IPS-20b (cell line): ENCODE results near the gene MIB1.

Experiments
- H3K27ac ChIP-seq: one replicate; pipeline ENCODE4 v1.5.1; 2013; ENCODE audit warnings: low read length
- H3K27me3 ChIP-seq: 2 replicates; pipeline ENCODE4 v1.6.1; 2013; ENCODE audit warnings: mild to moderate bottlenecking, low read length, inconsistent platforms; ENCODE audit not compliant: insufficient read depth
- H3K36me3 ChIP-seq: 2 replicates; pipeline ENCODE4 v1.6.1; 2013; ENCODE audit warnings: low read depth, mild to moderate bottlenecking, inconsistent platforms, low read length, moderate library complexity; ENCODE audit not compliant: insufficient read depth
- H3K4me1 ChIP-seq: 2 replicates; pipeline ENCODE4 v1.6.1; 2013; ENCODE audit warnings: mild to moderate bottlenecking, control low read depth, inconsistent platforms, low read length, moderate library complexity; ENCODE audit not compliant: insufficient read depth
- H3K4me3 ChIP-seq: 2 replicates; pipeline ENCODE4 v1.5.1; 2013; ENCODE audit warnings: mild to moderate bottlenecking, low read length, inconsistent platforms
- H3K9ac ChIP-seq: 2 replicates; pipeline ENCODE4 v1.6.1; 2013; ENCODE audit warnings: low read depth, mild to moderate bottlenecking, inconsistent platforms, low read length, moderate library complexity
- H3K9me3 ChIP-seq: 2 replicates; pipeline ENCODE4 v1.6.1; 2013; ENCODE audit warnings: mild to moderate bottlenecking, low read depth, low read length, inconsistent platforms; ENCODE audit not compliant: insufficient read depth

Gene MIB1

DNA sequence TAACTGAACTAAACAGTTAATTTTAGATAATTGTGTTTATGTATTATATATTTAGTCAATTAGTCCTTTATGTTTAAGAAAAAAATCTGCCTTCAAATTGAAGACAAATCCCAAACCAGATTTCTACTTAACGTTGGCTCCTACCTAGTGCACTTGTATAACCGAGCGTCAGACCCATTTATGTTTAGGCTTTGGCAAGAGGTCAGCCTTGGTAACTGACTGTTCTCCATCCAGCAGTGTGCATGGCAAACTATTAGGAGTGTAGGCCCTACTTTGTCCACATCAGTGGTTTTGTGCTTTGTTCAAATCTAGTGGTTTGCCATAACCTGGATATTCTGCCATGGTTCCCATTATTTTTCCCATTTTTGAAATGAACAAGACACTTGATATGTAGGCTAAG is 114.8 kb downstream of the MIB1 start:
- Histone ChIP-seq H3K9ac (no peak overlapping the region), H3K27me3 (no peaks in the 10 kb centered on the region), H3K4me3 (no peak overlapping the region), H3K36me3 (peaks cover 65% of the 10 kb centered on the region), H3K4me1 (no peaks in the 10 kb centered on the region), H3K9me3 (no peaks in the 10 kb centered on the region), H3K27ac (no peak overlapping the region)

GRCh38 chr18:21857871-21858270 is 117.3 kb downstream of the MIB1 start:
- Histone ChIP-seq H3K36me3 (peaks cover 74% of the 10 kb centered on the region), H3K27ac (no peak overlapping the region), H3K4me3 (no peak overlapping the region), H3K9ac (no peak overlapping the region), H3K9me3 (no peaks in the 10 kb centered on the region), H3K27me3 (no peaks in the 10 kb centered on the region), H3K4me1 (no peaks in the 10 kb centered on the region)

DNA sequence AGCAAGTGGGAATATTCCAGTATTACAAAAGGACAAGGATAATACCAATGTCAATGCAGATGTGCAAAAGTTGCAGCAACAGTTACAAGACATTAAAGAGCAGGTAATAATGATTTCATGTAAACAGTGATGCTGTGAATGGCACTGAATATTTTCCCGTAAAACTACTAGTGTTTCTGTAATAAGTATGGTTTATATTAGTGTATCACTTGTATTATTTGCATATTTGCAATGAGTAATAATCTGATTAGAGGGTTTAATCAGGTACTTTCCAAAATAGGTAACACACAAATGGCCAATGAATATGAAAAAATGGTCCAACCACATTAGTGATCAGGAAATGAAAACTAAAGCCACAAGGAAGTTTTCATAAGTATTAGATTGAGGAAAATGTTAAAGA is 118.0 kb downstream of the MIB1 start:
- Histone ChIP-seq H3K4me1 (no peaks in the 10 kb centered on the region), H3K36me3 (peaks cover 75% of the 10 kb centered on the region), H3K27ac (no peak overlapping the region), H3K9ac (no peak overlapping the region), H3K9me3 (no peaks in the 10 kb centered on the region), H3K27me3 (no peaks in the 10 kb centered on the region), H3K4me3 (no peak overlapping the region)

GRCh38 chr18:21864386-21864785 is 123.8 kb downstream of the MIB1 start:
- H3K9me3 ChIP-seq, result no peaks in the 10 kb centered on the region
- H3K36me3 ChIP-seq, result peaks cover 72% of the 10 kb centered on the region
- no peaks in the 10 kb centered on the region for H3K27me3 ChIP-seq
- no peaks in the 10 kb centered on the region for H3K4me1 ChIP-seq
- H3K27ac ChIP-seq, result no peak overlapping the region
- H3K4me3 ChIP-seq, result no peak overlapping the region
- H3K9ac ChIP-seq, result no peak overlapping the region

GRCh38 chr18:21865043-21865442 is 124.5 kb downstream of the MIB1 start:
- H3K36me3 ChIP-seq, result peaks cover 70% of the 10 kb centered on the region
- H3K4me1 ChIP-seq, result no peaks in the 10 kb centered on the region
- H3K4me3 ChIP-seq, result no peak overlapping the region
- no peak overlapping the region for H3K9ac ChIP-seq
- H3K27ac ChIP-seq, result no peak overlapping the region
- H3K27me3 ChIP-seq, result no peaks in the 10 kb centered on the region
- H3K9me3 ChIP-seq, result no peaks in the 10 kb centered on the region

GRCh38 chr18:21868770-21869169 is 128.2 kb downstream of the MIB1 start:
- H3K36me3 ChIP-seq, result peaks cover 36% of the 10 kb centered on the region
- H3K27me3 ChIP-seq, result no peaks in the 10 kb centered on the region
- no peak overlapping the region for H3K4me3 ChIP-seq
- no peaks in the 10 kb centered on the region for H3K4me1 ChIP-seq
- H3K9me3 ChIP-seq, result no peaks in the 10 kb centered on the region
- no peak overlapping the region for H3K9ac ChIP-seq
- H3K27ac ChIP-seq, result no peak overlapping the region

DNA sequence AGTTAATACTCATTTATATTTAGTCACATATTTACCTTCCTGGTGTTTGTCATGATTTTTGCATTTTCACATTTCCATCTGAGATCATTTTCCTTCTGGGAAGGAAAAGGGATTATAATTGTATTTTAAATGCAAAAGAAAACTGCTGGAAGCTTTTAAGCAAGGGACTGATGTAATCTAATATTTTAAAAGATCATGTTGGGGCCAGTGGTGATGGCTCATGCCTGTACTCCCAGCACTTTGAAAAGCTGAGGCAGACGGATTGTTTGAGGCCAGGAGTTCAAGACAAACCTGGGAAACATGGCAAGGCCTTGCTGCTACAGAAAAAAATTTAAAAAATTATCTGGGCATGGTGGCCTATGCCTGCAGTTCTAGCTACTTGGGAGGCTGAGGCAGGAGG is 149.0 kb downstream of the MIB1 start:
- Histone ChIP-seq H3K36me3 (no peaks in the 10 kb centered on the region), H3K4me3 (no peak overlapping the region), H3K9me3 (peaks cover 7% of the 10 kb centered on the region; the same call in 1 of the 2 replicates), H3K27ac (no peak overlapping the region), H3K4me1 (no peaks in the 10 kb centered on the region), H3K9ac (no peak overlapping the region), H3K27me3 (no peaks in the 10 kb centered on the region)

GRCh38 chr18:21894619-21895367 is 154.2 kb downstream of the MIB1 start:
- H3K9me3 ChIP-seq, result no peaks in the 10 kb centered on the region; the same call in 1 of the 2 replicates
- no peaks in the 10 kb centered on the region for H3K36me3 ChIP-seq
- no peaks in the 10 kb centered on the region for H3K4me1 ChIP-seq
- no peak overlapping the region for H3K9ac ChIP-seq
- H3K27ac ChIP-seq, result no peak overlapping the region
- no peaks in the 10 kb centered on the region for H3K27me3 ChIP-seq
- H3K4me3 ChIP-seq, result no peak overlapping the region

DNA sequence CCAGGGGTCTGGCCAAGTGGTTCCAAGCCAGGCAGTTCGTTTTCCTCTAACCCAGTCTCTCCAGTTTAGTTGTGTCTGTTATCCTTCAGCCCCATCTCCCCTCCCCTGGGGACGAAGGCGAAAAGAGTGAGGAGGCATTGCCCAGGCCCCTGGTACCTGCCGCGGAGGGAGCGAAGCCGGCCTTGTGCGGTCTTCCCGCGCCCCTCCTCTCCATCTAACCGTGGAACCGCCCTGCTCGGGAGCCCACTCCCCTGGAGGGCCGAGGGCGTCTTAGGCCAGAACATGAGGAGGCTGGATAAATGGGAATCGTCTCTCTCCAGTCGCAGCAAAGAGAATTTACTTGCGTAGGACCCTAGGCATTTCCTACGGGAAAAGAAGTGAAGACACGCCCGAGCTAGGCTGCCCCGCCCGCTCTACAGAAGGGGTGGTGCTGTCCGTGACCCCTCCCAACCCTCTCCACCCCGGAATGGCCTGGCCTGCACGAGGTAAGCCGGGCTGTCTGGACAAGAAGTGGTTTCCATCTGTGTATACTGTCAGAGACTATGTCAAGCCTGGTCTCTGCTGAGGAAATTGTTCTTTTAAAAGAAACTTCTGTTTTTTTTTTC is 156.2 kb downstream of the MIB1 start:
- Histone ChIP-seq H3K4me1 (no peaks in the 10 kb centered on the region), H3K4me3 (no peak overlapping the region), H3K9ac (no peak overlapping the region), H3K27ac (no peak overlapping the region), H3K36me3 (no peaks in the 10 kb centered on the region), H3K27me3 (no peaks in the 10 kb centered on the region), H3K9me3 (no peaks in the 10 kb centered on the region)

DNA sequence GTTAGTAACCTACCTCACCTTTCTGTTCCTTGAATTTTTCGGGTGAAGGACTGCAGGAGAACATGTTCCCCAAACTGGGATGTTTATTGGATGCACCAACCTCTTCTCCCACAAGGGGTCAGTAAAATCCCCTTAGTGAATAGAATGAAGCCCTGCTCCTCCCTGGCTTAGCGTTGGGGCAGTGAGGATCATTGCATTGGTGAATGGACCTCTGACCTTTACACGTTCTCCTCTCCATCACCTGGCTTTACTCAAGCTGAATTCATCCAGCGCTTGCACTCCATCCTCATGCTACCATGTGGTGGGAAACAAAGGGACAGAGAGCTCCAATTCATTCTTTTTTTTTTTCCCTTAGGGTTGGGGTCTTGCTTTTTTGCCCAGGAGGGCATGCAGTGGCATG is 157.2 kb downstream of the MIB1 start:
- no peak overlapping the region for H3K9ac ChIP-seq
- H3K9me3 ChIP-seq, result no peaks in the 10 kb centered on the region
- H3K4me3 ChIP-seq, result no peak overlapping the region
- H3K27me3 ChIP-seq, result no peaks in the 10 kb centered on the region
- H3K4me1 ChIP-seq, result no peaks in the 10 kb centered on the region
- H3K36me3 ChIP-seq, result no peaks in the 10 kb centered on the region
- no peak overlapping the region for H3K27ac ChIP-seq

GRCh38 chr18:21900605-21901352 is 160.2 kb downstream of the MIB1 start:
- no peaks in the 10 kb centered on the region for H3K9me3 ChIP-seq
- no peaks in the 10 kb centered on the region for H3K36me3 ChIP-seq
- H3K4me3 ChIP-seq, result no peak overlapping the region
- no peak overlapping the region for H3K27ac ChIP-seq
- H3K27me3 ChIP-seq, result peaks cover 5% of the 10 kb centered on the region; the same call in 1 of the 2 replicates
- no peaks in the 10 kb centered on the region for H3K4me1 ChIP-seq
- no peak overlapping the region for H3K9ac ChIP-seq
